ENCODE measurements around the gene SMIM24. TPM values are rescaled to one million over a fixed set of nuclear protein-coding genes. Genes with fewer than 3 reads are reported as not detected.
A peak's percentile ranks its signal among the peaks of the same experiment; 100 is the strongest.

Gene SMIM24
- total and polyA plus RNA-seq, 9 of the 15 experiments (the other 6 are each of a cell fraction or from before 2014, with no cell fraction given) = 0.45 to 12.3 (median 1.4) TPM; not detected in 1

DNA sequence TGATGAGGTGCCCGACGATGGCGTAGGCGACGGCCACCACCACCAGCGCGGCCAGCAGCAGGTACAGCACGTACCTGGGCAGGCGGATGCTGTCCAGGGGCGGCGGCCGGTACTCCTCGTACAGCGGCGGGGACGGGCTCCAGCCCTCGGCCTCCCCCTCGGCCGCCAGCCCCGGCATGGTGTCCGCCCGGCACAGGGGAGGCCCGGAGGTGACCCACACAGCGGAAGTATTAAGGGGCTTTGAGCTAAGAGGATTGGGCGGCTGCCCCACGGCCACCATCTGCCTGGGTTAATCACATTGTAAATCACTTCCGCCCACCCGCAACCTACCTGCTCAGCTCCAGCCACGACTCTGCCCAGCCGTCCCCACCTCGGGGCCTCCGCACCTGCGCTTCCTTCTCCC lies 2.9 kb upstream of the SMIM24 start, which contains the start of gene SMIM44:
Gene SMIM44 (minus strand): TSS at position 216 of the 403 bp plus-strand sequence. CDS start 38 bp downstream, at position 178.
- DNase-seq (ENCODE audit: extremely low read depth in 1 of 4, low spot score in 3 of 4) = no peak
- H3K79me2 ChIP-seq (ENCODE audit: control insufficient read depth, insufficient read depth, low read length) = no peaks in the 10 kb centered on the region
- POLR2A ChIA-PET = interaction anchor here (0.6 kb wide), 2 partner anchors 13 to 90 kb away, joined by 3 read pairs; no protein-coding TSS in a partner anchor
- CTCF ChIA-PET (ENCODE audit: low intra/inter-chr PET ratio) = no interaction called here
- no peak within 1 kb of the TSS for H3K4me2 ChIP-seq (ENCODE audit: insufficient read depth, low read length)
- no peak for TF ChIP-seq DMBX1 (CRISPR knock-in tag; IDR thresholded peaks at IDR 0.05; ENCODE audit: borderline replicate concordance)
- no peak within 1 kb of the TSS for H3K27ac ChIP-seq (ENCODE audit: extremely low read depth, low read depth, low read length)
- intact Hi-C loops (cut with micrococcal nuclease) = no loop called here
- no peaks in the 10 kb centered on the region for H3K9me1 ChIP-seq (ENCODE audit: control insufficient read depth, insufficient read depth, low read length)
- no peaks in the 10 kb centered on the region; the same call in 2 of the 3 replicates for H3K36me3 ChIP-seq (ENCODE audit: control insufficient read depth, insufficient read depth, low read length)
- 16% methylated on average over 24 of the region's 33 CpGs for WGBS (ENCODE audit: insufficient coverage, low coverage, missing lambda C conversion rate)
- BruUV-seq (replicated peaks) = no TSS peak
- no peak for ATAC-seq
- no peak within 1 kb of the TSS for H2AFZ ChIP-seq (ENCODE audit: low read depth, low read length)
- peaks cover 8% of the 10 kb centered on the region; the same call in 1 of the 2 replicates for H4K20me1 ChIP-seq (replicated peaks; ENCODE audit: control insufficient read depth, insufficient read depth, low read length)
- no peaks in the 10 kb centered on the region for H3K9me3 ChIP-seq (replicated peaks; ENCODE audit: control insufficient read depth, insufficient read depth, low read depth, low read length)
- H3K9ac ChIP-seq (ENCODE audit: insufficient read depth in 1 of 2, low read depth in 2 of 2, low read length in 2 of 2) = no peak within 1 kb of the TSS; a peak in 1 of 4 replicates
- in situ Hi-C loops (cut with MboI) = no loop called here
- peaks cover 21 to 27% of the 10 kb centered on the region in 2 experiments; a peak in 4 of 5 replicates for H3K27me3 ChIP-seq (ENCODE audit: control insufficient read depth in 2 of 2, insufficient read depth in 2 of 2, low read length in 2 of 2)
- no peak for FAIRE-seq
- H3K4me3 ChIP-seq = no peak within 1 kb of the TSS
- H3K4me1 ChIP-seq (replicated peaks in 1 of 2; ENCODE audit: control insufficient read depth in 2 of 2, insufficient read depth in 2 of 2, low read length in 2 of 2) = peaks cover 7 to 41% of the 10 kb centered on the region in 2 experiments

DNA sequence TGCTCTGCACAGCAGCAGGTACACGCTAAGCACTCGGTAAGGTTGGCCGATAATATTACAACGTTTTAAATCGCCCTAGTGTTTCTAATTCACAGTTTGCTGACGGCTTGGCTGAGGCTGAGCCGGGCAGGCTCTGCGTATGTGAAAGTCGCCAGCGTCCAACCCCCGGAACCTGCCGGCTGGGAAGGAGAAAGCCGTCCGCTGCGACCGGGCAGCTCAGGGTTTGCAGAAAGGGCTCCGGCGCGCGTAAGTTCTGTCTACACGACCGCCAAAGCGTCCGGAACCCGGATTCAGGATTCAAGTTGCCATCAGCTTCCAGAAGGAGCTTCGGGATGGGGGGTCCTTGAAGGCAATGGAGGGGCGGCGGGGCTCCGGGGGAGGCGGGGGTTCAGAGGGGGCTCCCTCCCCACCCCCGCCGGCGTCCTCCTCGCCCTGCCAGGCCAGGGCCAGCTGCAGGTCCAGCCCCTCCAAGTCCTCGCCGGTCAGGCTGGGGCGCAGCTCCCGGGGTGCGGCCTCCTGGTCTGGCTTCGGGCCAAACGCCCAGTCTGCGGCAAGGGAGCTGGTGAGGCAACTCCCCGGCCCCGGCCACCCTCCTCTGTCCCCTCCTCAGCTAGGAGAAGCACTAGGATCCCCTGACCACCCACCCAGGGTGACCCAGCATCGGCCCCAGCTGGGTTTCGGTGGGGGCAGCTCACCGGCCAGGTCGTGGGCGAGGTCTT lies 2.3 kb upstream of the SMIM24 start:
- ChIA-PET POLR2A (interaction anchor here (0.5 to 0.6 kb wide), 3 partner anchors 9 to 142 kb away, joined by 3 to 5 read pairs (median 3); no protein-coding TSS in a partner anchor), CTCF (ENCODE audit: low intra/inter-chr PET ratio) (no interaction called here)
- Histone ChIP-seq H3K9me3 (replicated peaks; ENCODE audit: control insufficient read depth, insufficient read depth, low read depth, low read length) (no peaks in the 10 kb centered on the region), H3K4me2 (ENCODE audit: insufficient read depth, low read length) (no peak overlapping the region), H3K9ac (ENCODE audit: insufficient read depth in 1 of 2, low read depth in 2 of 2, low read length in 2 of 2) (no peak overlapping the region), H2AFZ (ENCODE audit: low read depth, low read length) (no peak overlapping the region), H3K4me1 (replicated peaks in 1 of 2; ENCODE audit: control insufficient read depth in 2 of 2, insufficient read depth in 2 of 2, low read length in 2 of 2) (peaks cover 11 to 45% of the 10 kb centered on the region in 2 experiments), H3K36me3 (ENCODE audit: control insufficient read depth, insufficient read depth, low read length) (no peaks in the 10 kb centered on the region), H4K20me1 (replicated peaks; ENCODE audit: control insufficient read depth, insufficient read depth, low read length) (peaks cover 8% of the 10 kb centered on the region; the same call in 1 of the 2 replicates), H3K27me3 (ENCODE audit: control insufficient read depth in 2 of 2, insufficient read depth in 2 of 2, low read length in 2 of 2) (peaks cover 21 to 27% of the 10 kb centered on the region in 2 experiments; a peak in 4 of 5 replicates), H3K27ac (ENCODE audit: extremely low read depth, low read depth, low read length) (no peak overlapping the region), H3K4me3 (no peak overlapping the region), H3K79me2 (ENCODE audit: control insufficient read depth, insufficient read depth, low read length) (no peaks in the 10 kb centered on the region), H3K9me1 (ENCODE audit: control insufficient read depth, insufficient read depth, low read length) (no peaks in the 10 kb centered on the region)
- no peak for ATAC-seq
- peak in 3 of 4 experiments; percentile 23 to 36 (median 31) for DNase-seq (ENCODE audit: extremely low read depth in 1 of 4, low spot score in 3 of 4)
- BruUV-seq (replicated peaks) = no TSS peak
- TF ChIP-seq NFIC (IDR thresholded peaks at IDR 0.05) (peak; percentile 88), ADNP (tag; IDR thresholded peaks at IDR 0.05) (no peak)
- WGBS (ENCODE audit: insufficient coverage, low coverage, missing lambda C conversion rate) = 28% methylated on average over 33 of the region's 49 CpGs
- intact Hi-C loops (cut with micrococcal nuclease) (no loop called here), in situ Hi-C loops (cut with MboI) (no loop called here)
- FAIRE-seq = no peak
